Measurements from ENCODE around the gene AKAP7.

The AKAP7 gene

GRCh38 chr6:131286469-131287040 lies 151.3 kb downstream of the AKAP7 start:
- no peak for TF ChIP-seq EZH2phosphoT487 (conservative IDR thresholded peaks at IDR 0.05; ENCODE audit: low read length)
- TF ChIP-seq CTCF (IDR thresholded peaks at IDR 0.05; ENCODE audit: insufficient read depth, low read length, poor library complexity, severe bottlenecking): no peak
- Histone ChIP-seq H3K4me2 (ENCODE audit: low read depth, low read length, poor library complexity, severe bottlenecking) (no peak overlapping the region), H3K79me2 (ENCODE audit: insufficient read depth, low read length) (no peaks in the 10 kb centered on the region), H4K20me1 (ENCODE audit: low read depth, low read length) (no peaks in the 10 kb centered on the region), H3K4me3 (ENCODE audit: insufficient read depth, low read length, poor library complexity, severe bottlenecking) (no peak overlapping the region), H3K36me3 (ENCODE audit: low read length) (no peaks in the 10 kb centered on the region), H3K27ac (ENCODE audit: low read depth, low read length) (no peak overlapping the region), H3K9ac (ENCODE audit: low read length) (no peak overlapping the region), H3F3A (ENCODE audit: insufficient read depth) (no peaks in the 10 kb centered on the region), H2AFZ (ENCODE audit: low read depth, low read length, severe bottlenecking) (no peak overlapping the region), H3K27me3 (ENCODE audit: low read length) (no peaks in the 10 kb centered on the region), H3K9me3 (ENCODE audit: insufficient read depth, low read length) (no peaks in the 10 kb centered on the region), H3K9me2 (replicated peaks; ENCODE audit: insufficient read depth, low read length) (no peaks in the 10 kb centered on the region)

GRCh38 chr6:131288214-131288613 lies 152.9 kb downstream of the AKAP7 start:
- Histone ChIP-seq H3K27me3 (ENCODE audit: low read length) (no peaks in the 10 kb centered on the region), H2AFZ (ENCODE audit: low read depth, low read length, severe bottlenecking) (no peak overlapping the region), H3K36me3 (ENCODE audit: low read length) (no peaks in the 10 kb centered on the region), H3F3A (ENCODE audit: insufficient read depth) (no peaks in the 10 kb centered on the region), H3K9me2 (replicated peaks; ENCODE audit: insufficient read depth, low read length) (no peaks in the 10 kb centered on the region), H4K20me1 (ENCODE audit: low read depth, low read length) (no peaks in the 10 kb centered on the region), H3K79me2 (ENCODE audit: insufficient read depth, low read length) (no peaks in the 10 kb centered on the region), H3K4me3 (ENCODE audit: insufficient read depth, low read length, poor library complexity, severe bottlenecking) (no peak overlapping the region), H3K27ac (ENCODE audit: low read depth, low read length) (no peak overlapping the region), H3K9me3 (ENCODE audit: insufficient read depth, low read length) (no peaks in the 10 kb centered on the region), H3K4me2 (ENCODE audit: low read depth, low read length, poor library complexity, severe bottlenecking) (no peak overlapping the region), H3K9ac (ENCODE audit: low read length) (no peak overlapping the region)
- TF ChIP-seq CTCF (IDR thresholded peaks at IDR 0.05; ENCODE audit: insufficient read depth, low read length, poor library complexity, severe bottlenecking) (no peak), EZH2phosphoT487 (conservative IDR thresholded peaks at IDR 0.05; ENCODE audit: low read length) (no peak)

DNA sequence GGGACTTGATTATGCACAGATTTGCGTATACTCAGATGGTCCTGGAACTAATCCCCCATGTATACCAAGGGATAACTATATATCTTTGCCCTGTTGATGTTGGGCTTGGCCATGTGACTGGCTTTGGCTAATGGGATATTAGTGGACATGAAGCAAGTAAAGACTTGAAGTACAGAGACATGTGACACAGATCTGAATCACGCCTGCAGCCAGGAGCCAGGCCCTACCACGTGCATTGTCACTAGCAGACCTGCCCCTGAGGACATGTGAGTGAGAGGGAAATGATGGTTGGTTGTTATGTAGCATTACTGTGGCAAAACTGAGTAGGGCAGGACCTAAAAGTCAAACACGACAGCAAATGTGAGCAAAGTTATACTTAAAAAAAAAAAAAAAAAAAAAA lies 155.7 kb downstream of the AKAP7 start:
- Histone ChIP-seq H3K27me3 (ENCODE audit: low read length) (no peaks in the 10 kb centered on the region), H2AFZ (ENCODE audit: low read depth, low read length, severe bottlenecking) (no peak overlapping the region), H3K9me2 (replicated peaks; ENCODE audit: insufficient read depth, low read length) (no peaks in the 10 kb centered on the region), H3K27ac (ENCODE audit: low read depth, low read length) (no peak overlapping the region), H3K79me2 (ENCODE audit: insufficient read depth, low read length) (no peaks in the 10 kb centered on the region), H3K9me3 (ENCODE audit: insufficient read depth, low read length) (no peaks in the 10 kb centered on the region), H3K4me3 (ENCODE audit: insufficient read depth, low read length, poor library complexity, severe bottlenecking) (no peak overlapping the region), H3K9ac (ENCODE audit: low read length) (no peak overlapping the region), H3K4me2 (ENCODE audit: low read depth, low read length, poor library complexity, severe bottlenecking) (no peak overlapping the region), H3K36me3 (ENCODE audit: low read length) (no peaks in the 10 kb centered on the region), H4K20me1 (ENCODE audit: low read depth, low read length) (no peaks in the 10 kb centered on the region), H3F3A (ENCODE audit: insufficient read depth) (no peaks in the 10 kb centered on the region)
- no peak for TF ChIP-seq EZH2phosphoT487 (conservative IDR thresholded peaks at IDR 0.05; ENCODE audit: low read length)
- no peak for TF ChIP-seq CTCF (IDR thresholded peaks at IDR 0.05; ENCODE audit: insufficient read depth, low read length, poor library complexity, severe bottlenecking)

Measured in SU-DHL-6 (cell line).